GM12878 (cell line): ENCODE measurements around the gene TDRD9. TPM values are rescaled to one million over a fixed set of nuclear protein-coding genes. Genes with fewer than 3 reads are reported as not detected.

Experiments used
- ATAC-seq: fragments of 200-7000 bp; cut with Tn5 transposase; 3 replicates; pipeline ENCODE4 v1.9.1; 2020; ENCODE audit warnings: mild to moderate bottlenecking, moderate library complexity
- BruUV-seq: library from RNA; stranded (reverse); fragments of 400-500 nt; replicated peaks from 2 replicates; lab custom pipeline; 2021; lab: Mats Ljungman, UMichigan
- CTCF ChIA-PET: fragments of 300-600 bp; sonication (Branson Sonifier 250); formaldehyde crosslinking; extraction: SDS; loops from one replicate; lab custom pipeline; 2021; ENCODE audit warnings: inconsistent platforms; lab: Yijun Ruan, JAX
- POLR2A ChIA-PET: fragments of 350-600 bp; formaldehyde crosslinking; extraction: SDS; loops from one replicate; lab custom pipeline; 2021; ENCODE audit warnings: inconsistent platforms; lab: Charles Lee
- RAD21 ChIA-PET: fragments of 300-600 bp; sonication (Branson Sonifier 250); formaldehyde crosslinking; loops from one replicate; lab custom pipeline; 2023; ENCODE audit warnings: antibody characterized with exemption; ENCODE audit not compliant: unreplicated experiment; lab: Charles Lee
- SMC1A ChIA-PET: fragments of 300-600 bp; sonication (Branson Sonifier 250); formaldehyde crosslinking; loops from one replicate; lab custom pipeline; 2023; ENCODE audit not compliant: unreplicated experiment, uncharacterized antibody; lab: Charles Lee
- DNase-seq: peaks from one replicate; pipeline ENCODE4 v3.0.0-alpha.2; 2011; ENCODE audit warnings: low read depth, low spot score
- FAIRE-seq: peaks from 3 replicates; lab custom pipeline; 2011; peaks lifted over from hg19 to GRCh38; lab: Jason Lieb, UNC
- H2AFZ ChIP-seq: 2 replicates; pipeline ENCODE4 v1.6.0; 2011; ENCODE audit warnings: low read depth, low read length, control low read depth; ENCODE audit not compliant: control insufficient read depth
- H3K27ac ChIP-seq: 2 replicates; pipeline ENCODE4 v1.5.1; 2011; ENCODE audit warnings: control low read depth; ENCODE audit not compliant: control insufficient read depth, insufficient read depth
- H3K27me3 ChIP-seq, 2 experiments: replicated peaks in 1 of 2; 2 replicates each; pipeline versions ENCODE4 v1.6.0 to v1.6.1; 2011; ENCODE audit warnings: low read length in 1 of 2; ENCODE audit not compliant: control insufficient read depth in 2 of 2, insufficient read depth in 2 of 2
- H3K36me3 ChIP-seq, 2 experiments: 2 replicates each; pipeline ENCODE4 v1.5.1; 2011; ENCODE audit warnings: low read length in 1 of 2; ENCODE audit not compliant: control insufficient read depth in 2 of 2, insufficient read depth in 2 of 2
- H3K4me1 ChIP-seq: 2 replicates; pipeline ENCODE4 v1.6.1; 2011; ENCODE audit warnings: mild to moderate bottlenecking, low read length, moderate library complexity, mixed read lengths; ENCODE audit not compliant: control insufficient read depth, insufficient read depth
- H3K4me2 ChIP-seq: 2 replicates; pipeline ENCODE4 v1.6.0; 2011; ENCODE audit warnings: control low read depth; ENCODE audit not compliant: control insufficient read depth, insufficient read depth
- H3K4me3 ChIP-seq: fragments of 200-600 bp; sonication (generic); 2 replicates; pipeline ENCODE4 v1.5.1; 2016
- H3K79me2 ChIP-seq: 2 replicates; pipeline ENCODE4 v1.6.0; 2011; ENCODE audit warnings: low read length; ENCODE audit not compliant: control insufficient read depth, insufficient read depth
- H3K9ac ChIP-seq: 2 replicates; pipeline ENCODE4 v1.8.0; 2011; ENCODE audit warnings: low read length, control low read depth, mixed read lengths; ENCODE audit not compliant: control insufficient read depth, insufficient read depth
- H3K9me3 ChIP-seq: replicated peaks from 3 replicates; pipeline ENCODE4 v1.5.1; 2011; ENCODE audit warnings: mild to moderate bottlenecking, low read length; ENCODE audit not compliant: control insufficient read depth, insufficient read depth
- H4K20me1 ChIP-seq: 2 replicates; pipeline ENCODE4 v1.6.0; 2011; ENCODE audit not compliant: control insufficient read depth, insufficient read depth
- ASH2L ChIP-seq: fragments of 300-600, 200-600 bp; sonication (generic); IDR thresholded peaks from 2 replicates; pipeline ENCODE4 v1.6.1; 2017; ENCODE audit warnings: low read depth, mild to moderate bottlenecking, borderline replicate concordance
- CHD2 ChIP-seq: IDR thresholded peaks from 2 replicates; pipeline ENCODE4 v1.6.1; 2011; ENCODE audit warnings: low read depth, low read length, improper control_type of control experiment, borderline replicate concordance
- CREB1 ChIP-seq: IDR thresholded peaks from 2 replicates; pipeline ENCODE4 v1.6.1; 2012; ENCODE audit warnings: low read depth, mild to moderate bottlenecking, inconsistent platforms
- CREM ChIP-seq: IDR thresholded peaks from 2 replicates; pipeline ENCODE4 v1.6.1; 2014; ENCODE audit warnings: antibody characterized with exemption, low read depth
- EP300 ChIP-seq, 2 experiments: fragments of 150-350 bp in 1 of 2; IDR thresholded peaks; 2 replicates each; pipeline ENCODE4 v1.6.1; 2011 to 2012; ENCODE audit warnings: low read depth in 2 of 2, low read length in 2 of 2, borderline replicate concordance in 1 of 2, improper control_type of control experiment in 1 of 2, inconsistent platforms in 1 of 2; ENCODE audit not compliant: control insufficient read depth in 1 of 2
- HDGF ChIP-seq: fragments of 450-650 bp; IDR thresholded peaks from 2 replicates; pipeline ENCODE4 v1.6.1; 2016; ENCODE audit warnings: antibody characterized with exemption
- NR2C1 ChIP-seq: fragments of 450-650 bp; IDR thresholded peaks from 2 replicates; pipeline ENCODE4 v1.6.1; 2017; ENCODE audit warnings: antibody characterized with exemption, mild to moderate bottlenecking, moderate library complexity
- PAX5 ChIP-seq: IDR thresholded peaks from 2 replicates; pipeline ENCODE4 v1.6.1; 2011; ENCODE audit warnings: low read depth, low read length, borderline replicate concordance
- RB1 ChIP-seq: fragments of 450-650 bp; formaldehyde crosslinking; IDR thresholded peaks from 2 replicates; pipeline ENCODE4 v1.6.1; 2017; ENCODE audit warnings: mild to moderate bottlenecking, borderline replicate concordance
- SRF ChIP-seq, 2 experiments: IDR thresholded peaks; 2 replicates each; pipeline ENCODE4 v1.6.1; 2011; ENCODE audit warnings: low read depth in 2 of 2, low read length in 2 of 2, mild to moderate bottlenecking in 1 of 2, moderate library complexity in 1 of 2
- TBL1XR1 ChIP-seq: IDR thresholded peaks from 2 replicates; pipeline ENCODE4 v1.6.1; 2012; ENCODE audit warnings: low read depth, low read length, improper control_type of control experiment
- ZBED1 ChIP-seq: IDR thresholded peaks from 2 replicates; pipeline ENCODE4 v1.6.1; 2016; ENCODE audit warnings: borderline replicate concordance
- ZNF622 ChIP-seq: fragments of 450-650 bp; IDR thresholded peaks from 2 replicates; pipeline ENCODE4 v1.6.1; 2017; ENCODE audit warnings: mild to moderate bottlenecking, inconsistent platforms
- ZSCAN29 ChIP-seq: fragments of 450-650 bp; IDR thresholded peaks from 2 replicates; pipeline ENCODE4 v1.6.1; 2017; ENCODE audit warnings: mild to moderate bottlenecking, moderate library complexity
- WGBS: methylation state at CpG from one replicate; pipeline ENCODE4 v1.1.6; 2016; ENCODE audit warnings: low lambda C conversion rate; ENCODE audit not compliant: insufficient replicate concordance, insufficient coverage; ENCODE audit errors: missing lambda C conversion rate; 5-methylcytosine and 5-hydroxymethylcytosine counted together
- in situ Hi-C: fragments of 300-500 bp; cut with MboI; formaldehyde crosslinking; loops from 9 replicates; pipeline ENCODE4 v1.14.3; 2018; ENCODE audit warnings: mixed read lengths
- intact Hi-C: fragments of 100-400 bp; cut with micrococcal nuclease; formaldehyde crosslinking; loops from one replicate; pipeline ENCODE4 v1.14.2; 2022; ENCODE audit not compliant: unreplicated experiment
- polyA plus RNA-seq, 11 experiments: library from polyadenylated mRNA; depleted of rRNA in 4 of 11; unstranded in 6 of 11; stranded (reverse) in 5 of 11; fragments of >200 nt; fragmentation: Nextera tagmentation in 4 of 11; fragmentation: Illumina TruSeq in 1 of 11; extraction: Ambion mirVana in 4 of 11; extraction: Trizol in 1 of 11; gene quantifications; 1 replicate in 1 of 11; 2 replicates in 10 of 11; pipeline versions ENCODE4 v1.2.1 to v1.2.3, GENCODE V29; 2011 to 2016; ENCODE audit warnings: inconsistent platforms in 2 of 11, missing spikeins in 2 of 11, low read depth in 1 of 11
- total RNA-seq, 4 experiments: library from RNA; depleted of rRNA in 3 of 4; stranded (reverse); fragments of >200 nt in 3 of 4; fragmentation: Illumina TruSeq in 1 of 4; extraction: Trizol in 1 of 4; gene quantifications; 2 replicates each; pipeline versions ENCODE4 v1.2.1 to v1.2.3, GENCODE V29; 2013 to 2021

Gene TDRD9
- total and polyA plus RNA-seq, 10 of the 15 experiments (the other 5 are each of a cell fraction or from before 2014, with no cell fraction given), result 0.12 TPM; not detected in 9

- no peak for TF ChIP-seq TBL1XR1
- no peak for TF ChIP-seq RB1
- TF ChIP-seq ZBED1, result no peak
- no peak for TF ChIP-seq ZSCAN29
- TF ChIP-seq HDGF, result no peak
Measured at GRCh38 chr14:103889313-103890051, 38.8 kb upstream of the TDRD9 start (continued).

- 58% methylated on average over 10 of the region's 10 CpGs for WGBS
- BruUV-seq, result no TSS peak
- DNase-seq, result no peak
Measured at GRCh38 chr14:103890052-103890371, 38.2 kb upstream of the TDRD9 start.

More at GRCh38 chr14:103890052-103890371, 38.2 kb upstream of the TDRD9 start:
- H3K27ac ChIP-seq, result no peak overlapping the region
- SMC1A ChIA-PET, result no interaction called here
- no peaks in the 10 kb centered on the region for H3K79me2 ChIP-seq
- no peaks in the 10 kb centered on the region; the same call in 1 of the 2 replicates for H4K20me1 ChIP-seq
- POLR2A ChIA-PET, result no interaction called here
- ATAC-seq, result no peak
- no peaks in the 10 kb centered on the region for H3K36me3 ChIP-seq
- H3K4me1 ChIP-seq, result no peaks in the 10 kb centered on the region
- no peak for FAIRE-seq
- H3K4me3 ChIP-seq, result no peak overlapping the region
- H3K9me3 ChIP-seq, result no peaks in the 10 kb centered on the region
- no peaks in the 10 kb centered on the region for H3K27me3 ChIP-seq
- no peak overlapping the region for H3K9ac ChIP-seq
- intact Hi-C loops, result no loop called here
- H3K4me2 ChIP-seq, result no peak overlapping the region
- CTCF ChIA-PET, result no interaction called here
- in situ Hi-C loops, result no loop called here
- no peak for TF ChIP-seq EP300 (IDR thresholded peaks at IDR 0.05; ENCODE audit: borderline replicate concordance in 1 of 2, control insufficient read depth in 1 of 2, low read depth in 2 of 2, low read length in 2 of 2)
- TF ChIP-seq ZNF622, result no peak
- no peak for TF ChIP-seq CHD2
- TF ChIP-seq CREB1, result no peak
- TF ChIP-seq ASH2L, result no peak
- TF ChIP-seq SRF (IDR thresholded peaks at IDR 0.05; ENCODE audit: low read depth in 2 of 2, low read length in 2 of 2), result no peak
- TF ChIP-seq PAX5, result no peak
- TF ChIP-seq CREM, result no peak
- no peak for TF ChIP-seq NR2C1
- TF ChIP-seq, all 136 proteins: peak for 0
- RAD21 ChIA-PET, result interaction anchor here (1.2 kb wide), 1 partner anchor 81 kb away, joined by 3 read pairs; no protein-coding TSS in a partner anchor
- no peak overlapping the region for H2AFZ ChIP-seq
